Activated CD4-positive, alpha-beta T cell treated with anti-CD3 and anti-CD28 coated beads for 36 hours (primary cell): Measurements from ENCODE around the gene FAN1. TPM values are rescaled to one million over a fixed set of nuclear protein-coding genes. Genes with fewer than 3 reads are reported as not detected.

Experiments used
- ATAC-seq: fragments of 200-7000 bp; cut with Tn5 transposase; one replicate; pipeline ENCODE4 v1.10.0; 2021; ENCODE audit warnings: mild to moderate bottlenecking, moderate library complexity
- CTCF ChIA-PET: fragments of 350-600 bp; sonication (Branson Sonifier 250); formaldehyde crosslinking; loops from one replicate; lab custom pipeline; 2021; ENCODE audit warnings: antibody characterized with exemption; lab: Charles Lee
- POLR2A ChIA-PET: fragments of 350-600 bp; sonication (Branson Sonifier 250); formaldehyde crosslinking; loops from one replicate; lab custom pipeline; 2021; ENCODE audit warnings: antibody characterized with exemption, inconsistent platforms; lab: Charles Lee
- DNase-seq: peaks from one replicate; pipeline ENCODE4 v3.0.0-alpha.2; 2020
- H3K27ac Mint-ChIP-seq: one replicate; pipeline ENCODE4 v1.8.0; 2021; ENCODE audit warnings: mixed read lengths
- H3K27me3 Mint-ChIP-seq: one replicate; pipeline ENCODE4 v1.8.0; 2021; ENCODE audit warnings: mixed read lengths
- H3K36me3 Mint-ChIP-seq: one replicate; pipeline ENCODE4 v1.8.0; 2021; ENCODE audit warnings: low read depth, mixed read lengths
- H3K4me1 Mint-ChIP-seq: one replicate; pipeline ENCODE4 v1.8.0; 2021; ENCODE audit warnings: mixed read lengths
- H3K4me3 Mint-ChIP-seq: one replicate; pipeline ENCODE4 v1.8.0; 2021; ENCODE audit warnings: mild to moderate bottlenecking, moderate library complexity, mixed read lengths
- H3K9me3 Mint-ChIP-seq: one replicate; pipeline ENCODE4 v1.8.0; 2021; ENCODE audit warnings: low read depth, mixed read lengths
- intact Hi-C, 2 experiments: fragments of 100-400 bp; cut with DNase I in 1 of 2; cut with micrococcal nuclease in 1 of 2; formaldehyde crosslinking; loops; one replicate each; pipeline versions ENCODE4 v1.14.2 to v1.15.1; 2022 to 2024; cut with DNase I, micrococcal nuclease
- total RNA-seq, 2 experiments: library from RNA; stranded (reverse); gene quantifications; one replicate each; pipeline ENCODE4 v1.2.3, GENCODE V29; 2021

Gene FAN1
- total RNA-seq, 2 experiments from 2014 or later, result 11.6 to 15.4 TPM

DNA sequence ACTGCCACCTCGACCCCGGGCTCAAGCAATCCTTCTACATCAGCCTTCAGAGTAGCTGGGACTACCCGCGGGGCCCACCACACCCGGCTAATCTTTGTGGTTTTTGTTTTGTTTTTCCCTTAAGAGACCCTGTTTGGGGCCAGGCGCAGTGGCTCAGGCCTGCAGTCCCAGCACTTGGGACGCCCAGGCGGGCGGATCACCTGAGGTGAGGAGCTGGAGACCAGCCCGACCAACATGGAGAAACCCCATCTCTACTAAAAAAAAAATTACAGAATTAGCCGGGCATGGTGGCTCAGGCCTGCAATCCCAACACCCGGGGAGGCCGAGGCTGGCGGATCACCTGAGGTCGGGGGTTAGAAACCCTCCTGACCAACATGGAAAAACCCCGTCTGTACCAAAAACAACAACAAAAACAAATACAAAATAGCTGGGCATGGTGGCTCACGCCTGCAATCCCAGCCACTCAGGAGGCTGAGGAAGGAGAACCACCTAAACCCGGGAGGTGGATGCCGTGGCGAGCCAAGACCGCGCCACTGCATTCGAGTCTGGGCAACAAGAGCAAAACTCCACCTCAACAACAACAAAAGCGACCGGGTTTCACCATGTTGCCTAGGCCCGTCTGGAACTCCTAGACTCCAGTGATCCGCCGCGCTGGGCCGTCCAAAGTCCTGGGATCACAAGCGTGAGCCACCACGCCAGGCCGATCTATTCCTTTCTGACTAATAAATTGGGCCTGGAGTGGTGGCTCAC, 8.1 kb upstream of the FAN1 start:
- no peaks in the 10 kb centered on the region for H3K9me3 Mint-ChIP-seq
- H3K36me3 Mint-ChIP-seq, result no peaks in the 10 kb centered on the region
- H3K4me1 Mint-ChIP-seq, result peaks cover 3% of the 10 kb centered on the region
- intact Hi-C loops, result loop anchor here in 1 of 2 experiments (5.0 to 10.0 kb wide), 2 partner anchors 48 to 229 kb away; no protein-coding TSS in a partner anchor
- no peak for DNase-seq
- ChIA-PET POLR2A (no interaction called here), CTCF (interaction anchor here (0.6 to 1.3 kb wide), 3 partner anchors 8 to 50 kb away, joined by 3 to 4 read pairs (median 3); partner anchors contain the start of gene FAN1)
- no peak overlapping the region for H3K27ac Mint-ChIP-seq
- no peak overlapping the region for H3K4me3 Mint-ChIP-seq
- ATAC-seq, result no peak
- no peaks in the 10 kb centered on the region for H3K27me3 Mint-ChIP-seq

DNA sequence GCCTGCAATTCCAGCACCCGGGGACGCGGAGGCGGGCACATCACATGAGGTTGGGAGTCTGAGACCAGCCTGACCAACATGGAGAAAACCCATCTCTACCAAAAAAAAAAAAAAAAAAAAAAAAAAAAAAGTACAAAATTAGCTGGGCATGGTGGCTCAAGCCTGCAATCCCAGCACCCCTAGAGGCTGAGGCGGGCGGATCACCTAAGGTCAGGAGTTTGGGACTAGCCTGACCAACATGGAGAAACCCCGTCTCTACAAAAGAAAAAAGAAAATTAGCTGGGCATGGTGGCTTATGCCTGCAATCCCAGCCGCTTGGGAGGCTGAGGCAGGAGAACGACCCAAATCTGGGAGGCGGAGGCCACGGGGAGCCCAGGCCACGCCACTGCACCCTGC, 7.5 kb upstream of the FAN1 start:
- DNase-seq (no peak), ATAC-seq (no peak)
- Mint-ChIP-seq H3K9me3 (no peaks in the 10 kb centered on the region), H3K36me3 (no peaks in the 10 kb centered on the region), H3K27ac (no peak overlapping the region), H3K4me3 (no peak overlapping the region), H3K4me1 (peaks cover 3% of the 10 kb centered on the region), H3K27me3 (peaks cover 2% of the 10 kb centered on the region)
- CTCF ChIA-PET, result interaction anchor here (0.6 to 0.7 kb wide), 2 partner anchors 51 to 417 kb away, joined by 3 read pairs; no protein-coding TSS in a partner anchor
- intact Hi-C loops, result loop anchor here in 1 of 2 experiments (5.0 to 10.0 kb wide), 2 partner anchors 49 to 229 kb away; no protein-coding TSS in a partner anchor
- POLR2A ChIA-PET, result no interaction called here

- Mint-ChIP-seq H3K27me3 (peaks cover 3% of the 10 kb centered on the region), H3K27ac (no peak overlapping the region), H3K36me3 (peaks cover 25% of the 10 kb centered on the region), H3K4me3 (no peak overlapping the region), H3K9me3 (peaks cover 2% of the 10 kb centered on the region), H3K4me1 (peaks cover 23% of the 10 kb centered on the region)
- ChIA-PET POLR2A (no interaction called here), CTCF (interaction anchor here (0.6 kb wide), 1 partner anchor 112 kb away, joined by 3 read pairs; no protein-coding TSS in a partner anchor)
- intact Hi-C loops, result loop anchor here in 1 of 2 experiments (5.0 to 10.0 kb wide), 3 partner anchors 70 to 583 kb away; partner anchors contain the start of gene KLF13
- ATAC-seq (no peak), DNase-seq (no peak)
These were observed 1.8 kb upstream of the FAN1 start for GRCh38 chr15:30901889-30902288.

GRCh38 chr15:30904812-30905211, 1.1 kb downstream of the FAN1 start:
- peak overlapping the region; percentile 95 for H3K4me3 Mint-ChIP-seq
- DNase-seq (no peak), ATAC-seq (no peak)
- intact Hi-C loops, result loop anchor here in 1 of 2 experiments (5.0 to 10.0 kb wide), 3 partner anchors 73 to 580 kb away; partner anchors contain the start of gene KLF13
- CTCF ChIA-PET, result interaction anchor here (0.6 to 2.1 kb wide), 3 partner anchors 9 to 224 kb away, joined by 3 to 12 read pairs (median 4); no protein-coding TSS in a partner anchor
- H3K4me1 Mint-ChIP-seq, result peaks cover 26% of the 10 kb centered on the region
- no peak overlapping the region for H3K27ac Mint-ChIP-seq
- H3K9me3 Mint-ChIP-seq, result peaks cover 2% of the 10 kb centered on the region
- peaks cover 3% of the 10 kb centered on the region for H3K27me3 Mint-ChIP-seq
- H3K36me3 Mint-ChIP-seq, result peaks cover 43% of the 10 kb centered on the region
- POLR2A ChIA-PET, result no interaction called here

DNA sequence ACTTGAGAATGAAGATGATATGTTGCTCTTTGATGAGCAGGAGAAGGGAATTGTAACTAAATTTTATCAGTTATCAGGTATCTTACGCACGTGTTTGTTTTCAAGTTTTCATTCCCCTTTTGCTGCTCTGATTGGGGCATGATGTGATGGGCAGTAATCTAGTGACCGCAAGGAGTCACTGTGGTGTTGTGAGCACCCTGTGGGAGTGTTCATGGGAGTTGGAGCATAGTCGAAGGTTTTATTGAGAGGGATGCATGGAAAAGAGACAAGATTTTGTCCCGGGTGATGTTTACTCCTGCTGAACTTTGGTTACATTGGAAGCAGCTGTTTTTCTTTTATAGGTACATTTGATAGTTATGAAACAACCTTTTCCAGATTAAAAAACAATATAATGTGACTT, 2.1 kb downstream of the FAN1 start:
- Mint-ChIP-seq H3K27ac (no peak overlapping the region), H3K27me3 (peaks cover 3% of the 10 kb centered on the region), H3K4me3 (no peak overlapping the region), H3K4me1 (peaks cover 26% of the 10 kb centered on the region), H3K9me3 (peaks cover 2% of the 10 kb centered on the region), H3K36me3 (peaks cover 46% of the 10 kb centered on the region)
- intact Hi-C loops, result loop anchor here in 1 of 2 experiments (10.0 kb wide), 2 partner anchors 419 to 579 kb away; partner anchors contain the start of gene KLF13
- DNase-seq (no peak), ATAC-seq (no peak)
- ChIA-PET CTCF (no interaction called here), POLR2A (no interaction called here)

GRCh38 chr15:30906366-30906765, 2.7 kb downstream of the FAN1 start:
- H3K27ac Mint-ChIP-seq, result no peak overlapping the region
- peaks cover 46% of the 10 kb centered on the region for H3K36me3 Mint-ChIP-seq
- no peak for DNase-seq
- intact Hi-C loops, result loop anchor here in 1 of 2 experiments (10.0 kb wide), 2 partner anchors 418 to 578 kb away; partner anchors contain the start of gene KLF13
- H3K27me3 Mint-ChIP-seq, result no peaks in the 10 kb centered on the region
- ChIA-PET CTCF (no interaction called here), POLR2A (no interaction called here)
- H3K4me1 Mint-ChIP-seq, result peaks cover 26% of the 10 kb centered on the region
- ATAC-seq, result no peak
- H3K9me3 Mint-ChIP-seq, result peaks cover 2% of the 10 kb centered on the region
- no peak overlapping the region for H3K4me3 Mint-ChIP-seq

- peaks cover 5% of the 10 kb centered on the region for H3K4me1 Mint-ChIP-seq
- intact Hi-C loops, result no loop called here
- no peak overlapping the region for H3K4me3 Mint-ChIP-seq
- ChIA-PET CTCF (interaction anchor here (0.6 to 0.7 kb wide), 2 partner anchors 9 to 118 kb away, joined by 3 read pairs; no protein-coding TSS in a partner anchor), POLR2A (no interaction called here)
- peaks cover 48% of the 10 kb centered on the region for H3K36me3 Mint-ChIP-seq
- DNase-seq (no peak), ATAC-seq (no peak)
- H3K9me3 Mint-ChIP-seq, result no peaks in the 10 kb centered on the region
- H3K27me3 Mint-ChIP-seq, result no peaks in the 10 kb centered on the region
- H3K27ac Mint-ChIP-seq, result no peak overlapping the region
These were observed 10.0 kb downstream of the FAN1 start for GRCh38 chr15:30913761-30914160.

- ChIA-PET POLR2A (no interaction called here), CTCF (interaction anchor here (1.5 to 1.9 kb wide), 2 partner anchors 15 to 58 kb away, joined by 4 to 6 read pairs; no protein-coding TSS in a partner anchor)
- Mint-ChIP-seq H3K4me3 (no peak overlapping the region), H3K36me3 (peaks cover 45% of the 10 kb centered on the region), H3K27me3 (no peaks in the 10 kb centered on the region), H3K27ac (no peak overlapping the region), H3K9me3 (no peaks in the 10 kb centered on the region), H3K4me1 (peaks cover 3% of the 10 kb centered on the region)
- intact Hi-C loops, result no loop called here
- no peak for DNase-seq
- ATAC-seq, result no peak
These were observed 13.3 kb downstream of the FAN1 start for GRCh38 chr15:30917013-30917412.

DNA sequence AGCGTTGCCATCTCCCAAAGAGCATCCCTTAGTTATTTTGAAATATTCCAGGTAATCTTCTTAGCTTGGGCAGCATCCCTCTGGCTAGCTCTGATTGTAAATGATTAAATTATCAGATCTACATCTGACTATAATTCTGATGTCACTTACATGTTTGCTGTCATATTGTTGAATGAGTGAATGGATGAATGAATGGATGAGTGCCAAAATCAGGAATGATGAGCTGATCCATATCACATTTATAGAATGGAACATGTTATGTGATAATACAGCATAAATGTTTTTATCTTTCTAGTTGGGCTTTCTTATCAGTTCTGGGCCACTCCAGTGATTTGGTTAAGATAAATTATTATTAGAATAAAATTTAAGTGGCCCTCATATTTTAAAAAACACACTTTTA, 14.0 kb downstream of the FAN1 start:
- peaks cover 40% of the 10 kb centered on the region for H3K36me3 Mint-ChIP-seq
- no peaks in the 10 kb centered on the region for H3K27me3 Mint-ChIP-seq
- no peaks in the 10 kb centered on the region for H3K9me3 Mint-ChIP-seq
- ATAC-seq (no peak), DNase-seq (no peak)
- ChIA-PET CTCF (interaction anchor here (1.5 to 1.9 kb wide), 2 partner anchors 14 to 59 kb away, joined by 4 to 6 read pairs; no protein-coding TSS in a partner anchor), POLR2A (no interaction called here)
- no peak overlapping the region for H3K27ac Mint-ChIP-seq
- intact Hi-C loops, result no loop called here
- no peak overlapping the region for H3K4me3 Mint-ChIP-seq
- peaks cover 3% of the 10 kb centered on the region for H3K4me1 Mint-ChIP-seq

DNA sequence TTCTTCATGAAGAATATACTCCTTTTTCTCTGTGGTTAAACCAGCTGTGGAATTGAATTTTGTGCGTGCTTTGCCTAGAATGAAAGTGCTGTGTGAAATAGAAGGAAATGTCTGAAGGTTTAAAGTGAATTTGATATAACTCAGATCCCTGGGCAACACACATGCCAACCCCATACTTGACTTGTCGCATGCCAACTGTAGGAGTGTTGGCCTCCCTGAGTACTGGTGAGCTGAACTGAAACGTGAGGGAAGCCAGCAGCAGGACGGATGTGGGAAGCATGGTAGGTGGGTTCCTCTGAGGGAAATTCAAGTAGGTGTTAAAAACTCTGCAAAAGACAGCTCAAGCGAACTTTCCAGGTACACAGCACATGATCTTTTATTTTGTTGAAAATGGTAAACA, 14.7 kb downstream of the FAN1 start:
- no peak overlapping the region for H3K27ac Mint-ChIP-seq
- H3K4me1 Mint-ChIP-seq, result peaks cover 3% of the 10 kb centered on the region
- no peaks in the 10 kb centered on the region for H3K27me3 Mint-ChIP-seq
- H3K36me3 Mint-ChIP-seq, result peaks cover 38% of the 10 kb centered on the region
- intact Hi-C loops, result no loop called here
- DNase-seq (no peak), ATAC-seq (no peak)
- no peak overlapping the region for H3K4me3 Mint-ChIP-seq
- ChIA-PET POLR2A (no interaction called here), CTCF (interaction anchor here (1.5 to 1.9 kb wide), 2 partner anchors 14 to 59 kb away, joined by 4 to 6 read pairs; no protein-coding TSS in a partner anchor)
- no peaks in the 10 kb centered on the region for H3K9me3 Mint-ChIP-seq

GRCh38 chr15:30919877-30920550, 16.3 kb downstream of the FAN1 start:
- no peaks in the 10 kb centered on the region for H3K27me3 Mint-ChIP-seq
- H3K9me3 Mint-ChIP-seq, result no peaks in the 10 kb centered on the region
- H3K4me1 Mint-ChIP-seq, result peaks cover 1% of the 10 kb centered on the region
- no peak overlapping the region for H3K27ac Mint-ChIP-seq
- peaks cover 32% of the 10 kb centered on the region for H3K36me3 Mint-ChIP-seq
- ATAC-seq (no peak), DNase-seq (no peak)
- ChIA-PET POLR2A (no interaction called here), CTCF (no interaction called here)
- intact Hi-C loops, result loop anchor here in 1 of 2 experiments (10.0 kb wide), 1 partner anchor 205 kb away; no protein-coding TSS in a partner anchor
- no peak overlapping the region for H3K4me3 Mint-ChIP-seq
